HepG2 (cell line): ENCODE results near the gene MTOR. TPM values are rescaled to one million over a fixed set of nuclear protein-coding genes. Genes with fewer than 3 reads are reported as not detected.

Experiments
- ARID2 ChIP-seq: sonication (generic); formaldehyde crosslinking; IDR thresholded peaks from 2 replicates; pipeline ENCODE4 v1.8.1; 2022; ENCODE audit warnings: mild to moderate bottlenecking, missing genetic modification reagents, borderline replicate concordance
- GMEB2 ChIP-seq: IDR thresholded peaks from 2 replicates; pipeline ENCODE4 v1.6.1; 2016; ENCODE audit warnings: missing biosample characterization, missing genetic modification reagents, low read depth
- HNRNPH1 ChIP-seq: fragments of 200-400 bp; formaldehyde crosslinking; optimal IDR thresholded peaks from 2 replicates; pipeline ENCODE3; 2017; ENCODE audit warnings: mild to moderate bottlenecking, low read depth, low read length
- HNRNPUL1 ChIP-seq: fragments of 200-400 bp; formaldehyde crosslinking; IDR thresholded peaks from 2 replicates; pipeline ENCODE4 v1.6.1; 2017; ENCODE audit warnings: low read depth, mild to moderate bottlenecking, low read length, moderate library complexity
- KDM5B ChIP-seq: sonication (generic); formaldehyde crosslinking; IDR thresholded peaks from 2 replicates; pipeline ENCODE4 v1.4.0; 2020; ENCODE audit warnings: missing genetic modification reagents, mild to moderate bottlenecking, borderline replicate concordance
- LRRFIP1 ChIP-seq: sonication (generic); formaldehyde crosslinking; conservative IDR thresholded peaks from 2 replicates; pipeline ENCODE4 v1.4.0; 2020; ENCODE audit warnings: missing genetic modification reagents
- REPIN1 ChIP-seq: sonication (generic); formaldehyde crosslinking; IDR thresholded peaks from 2 replicates; pipeline ENCODE4 v1.8.0; 2022; ENCODE audit warnings: missing genetic modification reagents, low read depth, mild to moderate bottlenecking, borderline replicate concordance
- REST ChIP-seq, 2 experiments: IDR thresholded peaks; 2 replicates each; pipeline ENCODE4 v1.6.1; 2011 to 2012; ENCODE audit warnings: low read length in 2 of 2, borderline replicate concordance in 1 of 2, low read depth in 1 of 2, mild to moderate bottlenecking in 1 of 2, moderate library complexity in 1 of 2
- ZBTB44 ChIP-seq: sonication (generic); formaldehyde crosslinking; IDR thresholded peaks from 2 replicates; pipeline ENCODE4 v1.4.0; 2020; ENCODE audit warnings: missing genetic modification reagents
- ZFP62 ChIP-seq: sonication (generic); formaldehyde crosslinking; IDR thresholded peaks from 2 replicates; pipeline ENCODE4 v1.4.0; 2020; ENCODE audit warnings: missing genetic modification reagents
- ZNF282 ChIP-seq: fragments of 450-650 bp; IDR thresholded peaks from 2 replicates; pipeline ENCODE4 v1.6.1; 2018; ENCODE audit not compliant: partially characterized antibody
- ZNF329 ChIP-seq: sonication (generic); formaldehyde crosslinking; IDR thresholded peaks from 2 replicates; pipeline ENCODE4 v1.9.0; 2021; ENCODE audit warnings: low read depth, mild to moderate bottlenecking, missing genetic modification reagents
- ZNF570 ChIP-seq: sonication (generic); formaldehyde crosslinking; IDR thresholded peaks from 2 replicates; pipeline ENCODE4 v1.4.0; 2020; ENCODE audit warnings: mild to moderate bottlenecking, missing genetic modification reagents, borderline replicate concordance
- ZNF576 ChIP-seq: sonication (generic); formaldehyde crosslinking; IDR thresholded peaks from 2 replicates; pipeline ENCODE4 v1.4.0; 2020; ENCODE audit warnings: mild to moderate bottlenecking, missing genetic modification reagents
- ZNF878 ChIP-seq: sonication (generic); formaldehyde crosslinking; IDR thresholded peaks from 2 replicates; pipeline ENCODE4 v1.8.1; 2023; ENCODE audit warnings: mild to moderate bottlenecking, missing genetic modification reagents, moderate library complexity
- polyA plus RNA-seq, 8 experiments: library from polyadenylated mRNA; depleted of rRNA in 3 of 8; stranded (reverse) in 7 of 8; unstranded in 1 of 8; fragments of >200 nt; fragmentation: Illumina TruSeq in 4 of 8; extraction: Trizol in 4 of 8; gene quantifications; 2 replicates each; pipeline versions ENCODE4 v1.2.1 to v1.2.3, GENCODE V29; 2011 to 2016; ENCODE audit warnings: low read depth in 4 of 8, missing spikeins in 1 of 8, mixed read lengths in 1 of 8; ENCODE audit not compliant: insufficient read depth in 1 of 8
- total RNA-seq, 5 experiments: library from RNA; depleted of rRNA; stranded (reverse); fragments of >200 nt; fragmentation: Illumina TruSeq; extraction: Trizol; gene quantifications; 2 replicates each; pipeline ENCODE4 v1.2.3, GENCODE V29; 2016; ENCODE audit warnings: low read depth in 1 of 5

Gene MTOR
- total and polyA plus RNA-seq, 2 of the 13 experiments (the other 11 are each of a cell fraction or from before 2014, with no cell fraction given), result 24.6 to 34.6 TPM

GRCh38 chr1:11099310-11100148 lies 162.8 kb downstream of the MTOR start, which contains the start of gene EXOSC10 (continued):
- no peak for TF ChIP-seq LRRFIP1 (CRISPR knock-in tag)
- TF ChIP-seq REST (IDR thresholded peaks at IDR 0.05; ENCODE audit: borderline replicate concordance in 1 of 2, low read depth in 1 of 2, low read length in 2 of 2), result no peak
- TF ChIP-seq HNRNPH1, result no peak
- TF ChIP-seq ZNF329 (CRISPR knock-in tag), result no peak
- TF ChIP-seq ZFP62 (CRISPR knock-in tag), result no peak
- no peak for TF ChIP-seq HNRNPUL1
- TF ChIP-seq REPIN1 (CRISPR knock-in tag), result no peak
- TF ChIP-seq ZBTB44 (CRISPR knock-in tag), result no peak
- TF ChIP-seq ZNF282, result no peak
- no peak for TF ChIP-seq ZNF576 (CRISPR knock-in tag)
- TF ChIP-seq GMEB2, result no peak
- no peak for TF ChIP-seq ZNF570
- TF ChIP-seq ARID2 (CRISPR knock-in tag), result no peak
- TF ChIP-seq ZNF878 (CRISPR knock-in tag), result no peak
- peak; percentile 92 for TF ChIP-seq KDM5B (CRISPR knock-in tag)
